Hepatic stellate cell (primary cell): ENCODE data around the gene AUTS2.

Experiments used
- DNase-seq: peaks from one replicate; pipeline ENCODE4 v3.0.0; 2011; ENCODE audit warnings: low spot score

The AUTS2 gene

DNA sequence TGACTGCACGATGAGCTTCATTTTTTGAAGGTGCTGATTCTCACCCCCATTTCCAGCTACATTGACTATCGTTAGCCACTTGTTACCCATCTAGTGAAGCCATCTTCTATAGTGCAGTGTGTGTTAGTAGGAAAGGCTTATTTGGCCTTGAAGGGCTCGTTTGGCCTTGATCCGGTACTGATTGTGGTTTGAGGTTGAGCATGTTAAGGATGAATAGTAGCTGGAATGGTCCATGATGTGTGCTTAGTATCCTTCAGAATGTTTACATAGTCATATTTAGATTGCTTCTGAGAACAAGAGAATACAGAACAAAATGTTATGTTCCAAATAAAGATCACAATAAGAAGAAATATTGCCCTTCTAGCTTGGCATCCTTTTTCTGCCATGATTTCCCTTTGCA lies 591.5 kb downstream of the AUTS2 start:
- DNase-seq = no peak

DNA sequence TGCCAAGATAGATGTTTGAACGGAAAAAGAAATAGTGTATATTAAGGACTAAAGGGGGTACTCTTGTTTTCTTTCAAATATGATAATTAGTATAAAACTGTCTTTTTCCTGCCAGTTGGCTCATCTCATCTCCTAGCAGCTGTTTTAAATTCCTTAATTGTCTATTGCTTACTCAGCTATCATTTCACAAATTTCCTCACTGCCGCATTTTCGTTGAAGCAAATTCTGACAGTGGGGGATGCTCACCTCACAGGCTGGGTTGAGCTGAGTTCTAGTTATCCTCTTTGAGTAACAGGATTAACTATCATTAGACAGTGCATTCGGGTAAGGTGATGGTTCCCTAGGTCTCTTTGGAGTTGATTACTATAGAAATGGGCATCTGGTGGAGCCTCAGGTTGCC lies 592.0 kb downstream of the AUTS2 start:
- no peak for DNase-seq

DNA sequence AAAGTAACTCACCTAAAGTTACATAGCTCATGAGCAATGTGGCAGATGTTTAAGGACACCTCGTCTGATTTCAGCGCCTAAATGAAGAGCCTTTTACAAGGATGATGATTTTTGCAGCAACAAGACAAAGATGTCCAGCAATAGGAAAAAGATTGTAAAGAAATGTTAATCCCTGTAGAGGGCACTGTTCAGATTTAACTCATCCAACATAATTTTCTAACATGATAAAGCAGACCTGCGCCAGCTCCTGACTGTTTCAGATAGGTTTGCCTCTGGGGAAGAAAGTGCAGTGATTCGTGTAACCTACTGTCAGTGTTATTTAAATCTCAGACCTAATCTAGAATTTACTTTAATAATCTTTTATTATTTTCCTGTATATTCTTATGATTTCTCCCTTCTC lies 595.2 kb downstream of the AUTS2 start:
- DNase-seq = no peak

DNA sequence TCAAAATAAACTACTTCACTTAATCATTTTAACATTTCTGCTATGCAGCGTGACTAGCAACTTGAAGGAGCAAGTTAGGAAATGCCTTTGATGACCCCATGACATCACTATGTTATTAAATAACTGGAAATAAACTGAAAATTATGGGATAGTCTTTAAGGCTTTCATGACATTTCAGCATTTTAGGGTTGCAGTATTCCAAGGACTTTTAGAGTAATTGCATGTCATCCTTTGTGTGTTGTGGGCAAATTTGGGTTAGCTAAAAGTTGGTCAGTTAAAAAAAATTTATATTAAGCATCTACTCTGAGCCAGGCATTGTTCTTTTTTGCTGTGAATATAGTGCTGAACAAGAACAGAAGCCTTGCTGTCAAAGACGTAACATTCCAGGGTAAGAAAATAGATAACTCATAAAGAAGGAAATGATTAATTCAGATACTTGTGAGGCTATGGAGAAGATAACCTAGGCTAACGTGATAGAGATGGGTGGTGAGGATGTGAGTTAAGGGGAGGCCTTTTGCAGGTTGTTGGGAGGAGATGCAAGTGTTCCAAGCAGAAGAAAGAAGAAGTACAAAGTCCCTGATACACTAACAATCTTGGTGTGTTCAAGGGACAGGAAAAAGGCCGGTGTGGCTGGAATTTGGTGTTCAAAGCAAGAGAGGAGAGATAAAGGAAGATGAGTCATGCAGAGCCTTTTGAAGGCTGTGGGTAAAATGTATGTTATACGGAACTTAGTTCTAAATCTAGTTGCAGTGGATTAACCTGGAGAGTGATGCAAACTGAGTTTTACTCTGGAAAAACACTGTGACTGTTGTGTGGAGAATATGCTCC lies 610.2 kb downstream of the AUTS2 start:
- DNase-seq = no peak

DNA sequence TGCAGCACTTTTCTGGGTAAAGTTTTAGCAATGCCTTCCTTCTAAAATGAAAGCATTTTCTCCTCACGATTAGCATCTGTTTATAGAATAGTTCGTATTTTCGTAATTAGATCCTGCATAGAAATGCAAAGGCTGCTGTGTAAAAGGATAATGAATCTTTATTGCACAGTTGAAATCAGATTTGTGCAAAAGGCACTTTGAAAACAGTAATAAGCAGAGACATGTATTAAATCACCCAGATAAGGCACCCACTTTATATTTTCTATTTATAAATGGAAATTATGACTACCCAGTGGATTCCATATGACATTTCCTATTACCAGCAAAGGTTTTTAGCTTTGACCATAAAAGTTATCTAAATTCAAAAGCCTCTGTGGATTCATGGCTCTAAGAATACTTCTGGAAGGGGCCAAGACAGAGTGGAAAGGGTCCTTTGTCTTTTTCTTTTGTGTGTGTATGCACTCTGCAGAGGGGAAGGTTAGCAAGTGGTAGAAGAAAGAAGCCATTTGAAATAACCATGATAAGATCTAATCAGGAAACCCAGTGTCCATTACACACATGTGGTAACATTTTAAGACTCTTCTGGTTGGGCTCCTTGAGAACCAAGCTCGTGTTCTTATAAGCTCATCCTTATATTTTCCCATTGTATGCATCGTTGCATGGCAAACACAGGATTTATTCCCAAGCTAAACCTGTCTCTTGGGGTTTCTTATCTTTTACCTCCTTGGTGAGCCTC lies 612.1 kb downstream of the AUTS2 start:
- no peak for DNase-seq

DNA sequence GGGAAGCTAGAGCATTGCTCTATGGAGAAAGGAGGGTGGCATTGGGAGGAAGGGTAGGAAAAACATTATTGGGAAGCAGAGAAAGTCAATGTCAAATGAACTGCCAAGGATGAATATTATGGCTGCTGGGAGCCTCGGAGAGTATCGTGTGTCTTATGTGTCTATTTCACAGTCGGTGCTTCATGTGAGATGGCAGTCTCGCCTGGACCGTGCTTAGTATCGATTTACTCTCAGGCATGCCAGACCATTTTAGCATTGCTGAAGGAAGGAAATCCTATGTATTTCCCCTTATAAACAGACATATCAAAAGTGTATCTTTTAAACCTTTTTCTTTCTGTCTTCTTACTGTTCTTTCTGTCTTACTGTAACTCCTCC lies 612.6 kb downstream of the AUTS2 start:
- no peak for DNase-seq

DNA sequence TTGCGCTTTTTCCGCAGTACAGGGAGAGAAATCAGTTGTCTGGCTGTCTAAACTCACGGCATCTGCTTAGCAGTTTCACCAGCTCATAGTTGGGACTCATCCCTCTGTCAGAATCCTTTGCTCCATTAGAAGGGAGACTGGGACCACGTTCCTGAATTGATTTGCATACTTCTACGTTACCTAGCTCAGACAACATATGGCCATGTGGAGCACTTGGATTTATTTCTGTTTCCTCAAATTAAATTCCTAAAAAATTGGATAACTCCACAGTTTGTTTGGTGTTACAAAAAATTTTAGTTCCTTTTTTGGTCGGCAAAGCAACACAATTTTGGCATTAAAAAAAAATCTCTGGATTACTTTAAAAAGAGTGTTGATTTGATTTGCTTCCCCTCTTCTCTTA lies 614.0 kb downstream of the AUTS2 start:
- no peak for DNase-seq

DNA sequence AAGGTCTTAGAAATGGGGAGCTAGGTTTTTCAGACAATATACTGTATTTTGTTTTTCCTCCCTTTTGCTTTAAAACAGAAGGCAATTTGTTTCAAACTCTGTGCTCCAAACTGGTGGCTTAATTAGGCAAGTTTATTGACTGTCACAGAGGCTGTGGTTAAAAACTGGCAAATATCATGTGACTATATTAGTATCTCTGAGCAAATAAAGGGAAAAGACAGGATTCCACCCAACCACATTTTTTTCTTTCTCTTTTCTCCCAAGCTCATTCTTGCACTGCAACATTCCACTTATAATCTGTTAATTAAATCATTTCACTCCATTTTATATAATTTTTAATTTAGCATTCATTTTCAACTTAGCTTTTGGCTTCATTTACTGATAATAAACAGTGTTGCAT lies 615.8 kb downstream of the AUTS2 start:
- no peak for DNase-seq

DNA sequence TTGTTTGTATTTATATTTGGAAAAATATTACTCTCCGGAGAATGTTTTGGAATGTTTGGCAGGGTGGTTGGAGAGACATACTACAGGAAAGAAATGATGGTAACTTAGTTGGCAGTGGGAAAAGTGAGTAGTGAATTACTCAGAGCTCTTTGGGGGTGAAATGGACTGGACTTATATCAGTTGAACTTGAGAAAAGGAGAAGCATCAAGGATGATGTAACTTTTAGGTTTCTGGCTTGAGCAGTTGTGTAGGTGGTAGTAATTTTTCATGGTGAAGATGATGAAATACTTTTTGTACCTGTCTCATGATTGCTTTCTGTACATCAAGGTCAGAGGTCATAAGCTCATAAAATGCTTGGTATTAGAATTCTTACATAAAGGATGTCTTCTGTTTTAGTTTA lies 617.2 kb downstream of the AUTS2 start:
- no peak for DNase-seq

DNA sequence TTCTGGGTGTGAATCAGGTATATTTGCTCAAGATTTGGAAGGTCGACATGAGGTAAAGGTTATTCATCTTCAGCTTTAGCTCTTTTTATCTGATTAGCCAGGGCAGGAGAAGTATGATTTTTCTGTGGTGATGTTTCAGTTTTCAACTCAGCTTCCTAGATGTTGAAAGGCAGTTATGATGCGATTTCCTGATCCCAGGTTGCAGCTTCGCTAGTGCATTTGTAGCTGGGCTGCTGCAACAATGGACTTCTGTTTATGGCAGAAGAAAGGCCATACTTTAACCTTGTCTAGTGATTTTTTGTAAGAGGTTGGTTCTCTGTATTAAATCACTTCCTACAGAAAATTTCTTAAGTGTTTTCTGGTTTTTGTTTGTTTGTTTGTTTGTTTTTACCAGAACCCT lies 619.3 kb downstream of the AUTS2 start:
- DNase-seq = no peak

DNA sequence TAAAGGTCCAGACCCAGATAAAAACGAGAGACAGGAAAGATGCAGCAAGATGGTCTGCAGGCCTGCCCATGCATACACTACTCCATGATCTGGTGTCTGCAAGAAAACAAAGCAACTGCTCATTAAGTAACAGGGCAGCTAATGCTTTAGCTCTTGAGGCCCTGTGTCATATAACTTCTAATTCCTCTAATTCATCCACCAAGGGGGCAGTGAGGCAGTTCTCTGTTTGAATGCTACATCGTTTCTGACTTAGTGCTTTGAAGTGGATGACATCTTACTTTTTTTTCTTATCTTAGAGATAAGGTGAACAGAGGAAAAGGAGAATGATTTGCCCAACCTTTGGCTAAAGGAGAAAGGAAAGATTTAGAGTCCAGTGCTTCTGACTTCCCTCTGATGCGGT lies 619.7 kb downstream of the AUTS2 start:
- DNase-seq = no peak

DNA sequence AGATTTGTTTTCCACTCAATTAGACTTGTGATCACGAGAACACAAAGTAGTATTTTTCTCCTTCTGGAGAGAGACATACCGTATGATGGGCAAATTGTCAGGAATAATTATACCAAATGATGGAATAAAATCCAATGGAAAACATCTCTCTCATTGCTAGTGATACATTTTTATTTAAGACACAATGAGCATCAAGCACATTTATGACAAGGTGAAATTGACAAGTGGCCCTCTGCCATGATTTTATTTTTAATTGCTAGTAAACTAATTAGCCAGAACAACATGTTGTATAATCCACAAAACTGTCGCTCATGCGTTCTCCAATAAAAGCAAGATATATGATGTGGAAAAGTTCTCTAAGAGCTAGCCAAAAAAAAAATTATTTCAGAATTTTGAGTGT lies 620.8 kb downstream of the AUTS2 start:
- DNase-seq = no peak

DNA sequence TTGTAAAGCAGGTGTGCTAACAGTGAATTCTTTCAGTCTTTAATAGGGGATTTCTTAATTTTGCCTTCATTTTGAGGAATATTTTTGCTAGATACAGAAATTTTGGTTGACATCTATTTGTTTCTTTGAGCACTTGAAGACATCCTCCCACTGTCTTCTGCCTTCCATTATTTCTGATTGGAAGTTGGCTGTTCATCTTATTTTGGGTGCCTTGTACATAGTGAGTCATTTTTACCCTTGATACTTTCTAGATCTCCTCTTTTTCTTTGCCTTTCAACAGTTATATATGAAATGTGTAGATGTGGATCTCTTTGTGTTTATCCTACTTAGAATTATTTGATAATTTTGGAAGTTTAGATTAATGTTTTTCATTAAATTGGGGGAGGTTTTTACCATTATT lies 631.0 kb downstream of the AUTS2 start:
- no peak for DNase-seq

DNA sequence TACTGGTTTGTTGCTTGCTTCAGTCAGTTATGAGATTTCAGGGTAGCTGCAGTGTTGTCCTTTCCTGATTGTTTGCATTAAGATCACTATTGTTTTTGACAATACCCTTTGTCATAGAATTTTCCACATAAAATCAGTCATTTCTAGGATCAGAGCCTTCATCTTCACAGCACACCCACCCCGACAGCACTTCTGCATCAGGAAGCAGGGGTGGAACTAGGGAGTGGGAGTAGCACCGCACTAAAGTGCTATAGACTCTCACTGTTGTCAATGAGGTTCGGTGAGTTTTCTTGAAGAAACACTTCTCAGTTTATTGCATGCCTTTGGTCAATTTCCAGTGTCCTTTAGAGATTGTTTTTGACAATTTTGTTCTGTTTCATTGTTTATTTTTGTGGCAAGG lies 632.5 kb downstream of the AUTS2 start:
- no peak for DNase-seq

DNA sequence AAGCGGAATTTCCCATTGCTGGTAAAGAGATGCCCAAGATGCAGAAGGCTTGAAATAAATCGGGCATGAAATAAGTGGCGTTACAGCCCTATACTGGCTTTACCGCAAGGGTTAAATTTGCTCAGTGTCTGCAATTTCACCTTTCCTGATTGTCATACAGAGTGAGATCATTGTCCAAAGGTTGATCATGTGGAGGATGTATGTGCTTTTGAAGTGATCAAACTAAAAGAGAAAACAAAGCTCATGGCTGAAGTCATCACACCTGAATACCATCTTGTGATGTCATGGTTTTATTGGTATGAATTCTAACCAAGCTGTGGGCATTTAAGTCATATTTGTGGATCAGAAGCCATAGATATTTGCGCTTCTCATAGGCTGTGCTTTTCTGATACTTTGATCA lies 635.5 kb downstream of the AUTS2 start:
- DNase-seq = no peak

DNA sequence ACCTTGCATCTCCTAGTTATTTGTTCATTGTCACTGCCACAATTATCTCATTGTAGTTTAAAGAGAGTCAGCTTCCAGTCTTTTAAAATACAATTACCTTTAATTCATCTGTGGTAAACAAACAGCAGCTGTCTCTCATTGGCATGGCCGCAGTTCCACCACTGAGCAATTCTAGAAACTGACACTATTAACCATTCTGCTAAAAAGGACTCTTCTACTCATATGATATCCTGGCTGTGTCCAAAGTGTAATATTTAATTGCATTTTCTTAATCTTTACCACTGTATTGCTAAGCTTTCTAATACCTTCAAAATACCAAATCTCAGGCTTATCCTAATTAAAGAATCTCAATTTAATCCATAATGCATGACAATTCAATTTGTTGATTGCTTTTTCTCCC lies 639.0 kb downstream of the AUTS2 start:
- no peak for DNase-seq

DNA sequence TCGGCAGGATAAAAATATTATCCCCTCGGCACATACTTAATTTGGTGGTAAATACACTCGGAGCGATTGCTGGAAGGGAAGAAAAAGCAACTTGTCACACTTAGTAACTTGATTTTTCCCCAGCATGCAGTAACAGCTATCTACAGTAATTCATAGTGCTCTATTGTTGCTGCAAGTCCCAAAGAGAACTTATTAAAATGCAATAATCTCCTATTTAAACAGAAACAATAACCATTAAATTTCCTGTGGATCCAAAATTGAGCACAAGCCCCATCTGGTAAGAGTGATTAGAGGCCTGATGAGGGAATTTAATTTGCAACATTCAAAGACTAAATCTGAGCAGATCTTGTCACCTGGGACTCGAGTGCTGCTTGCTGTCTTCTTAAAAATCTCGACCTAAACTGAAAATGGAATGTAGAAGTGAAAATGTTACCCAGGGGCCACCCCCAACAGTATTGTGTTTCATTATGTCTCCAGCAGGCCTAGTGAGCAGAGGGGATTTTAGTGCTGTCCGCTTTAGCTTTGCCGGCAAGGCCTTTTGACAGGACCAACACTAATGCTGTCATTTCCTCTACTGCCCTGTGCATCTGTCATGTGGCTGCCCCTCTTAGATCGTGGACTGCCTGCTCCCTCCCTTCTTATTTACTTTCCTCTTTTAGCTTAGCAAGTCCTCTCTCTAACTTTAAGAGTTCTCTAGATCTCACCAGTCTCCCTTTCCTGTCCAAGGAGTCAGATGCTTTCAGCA lies 639.7 kb downstream of the AUTS2 start:
- DNase-seq = no peak

DNA sequence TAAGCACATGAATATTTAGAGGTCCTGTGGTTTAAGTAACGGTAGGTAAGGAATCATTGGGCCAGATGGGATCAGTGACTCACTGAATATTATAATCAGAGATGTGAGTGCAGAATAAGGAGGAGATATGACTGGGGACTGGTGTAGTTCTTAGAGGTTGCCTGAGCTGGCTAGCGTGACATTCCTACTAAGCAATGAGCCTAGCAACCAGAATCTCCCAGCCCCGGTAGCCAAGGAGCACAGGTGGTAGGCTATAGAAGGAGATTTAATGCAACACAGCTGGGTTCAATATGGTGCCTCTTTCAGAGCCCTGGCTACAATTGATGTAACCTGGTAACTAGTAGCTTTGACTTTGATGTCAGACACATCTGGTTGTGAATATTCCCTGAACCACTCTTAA lies 641.6 kb downstream of the AUTS2 start:
- DNase-seq = no peak

DNA sequence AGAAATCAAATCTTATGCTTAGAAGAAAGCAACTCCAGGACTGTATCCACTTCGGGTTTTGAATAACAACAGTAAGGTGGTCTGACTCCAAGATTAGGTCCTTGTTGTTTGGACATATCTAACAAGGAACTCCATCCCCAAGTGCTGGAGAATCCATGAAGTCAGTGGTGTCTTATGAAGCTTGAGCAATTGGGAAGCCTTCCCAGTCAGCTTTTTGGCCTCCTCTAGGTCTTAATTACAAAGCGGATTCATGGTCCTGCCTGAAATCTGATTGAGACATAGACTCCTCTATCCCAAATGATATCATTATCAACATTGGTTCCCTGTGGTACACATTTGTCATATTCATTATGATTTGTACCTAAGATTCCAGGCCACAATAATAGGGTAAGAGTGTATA lies 642.6 kb downstream of the AUTS2 start:
- no peak for DNase-seq

DNA sequence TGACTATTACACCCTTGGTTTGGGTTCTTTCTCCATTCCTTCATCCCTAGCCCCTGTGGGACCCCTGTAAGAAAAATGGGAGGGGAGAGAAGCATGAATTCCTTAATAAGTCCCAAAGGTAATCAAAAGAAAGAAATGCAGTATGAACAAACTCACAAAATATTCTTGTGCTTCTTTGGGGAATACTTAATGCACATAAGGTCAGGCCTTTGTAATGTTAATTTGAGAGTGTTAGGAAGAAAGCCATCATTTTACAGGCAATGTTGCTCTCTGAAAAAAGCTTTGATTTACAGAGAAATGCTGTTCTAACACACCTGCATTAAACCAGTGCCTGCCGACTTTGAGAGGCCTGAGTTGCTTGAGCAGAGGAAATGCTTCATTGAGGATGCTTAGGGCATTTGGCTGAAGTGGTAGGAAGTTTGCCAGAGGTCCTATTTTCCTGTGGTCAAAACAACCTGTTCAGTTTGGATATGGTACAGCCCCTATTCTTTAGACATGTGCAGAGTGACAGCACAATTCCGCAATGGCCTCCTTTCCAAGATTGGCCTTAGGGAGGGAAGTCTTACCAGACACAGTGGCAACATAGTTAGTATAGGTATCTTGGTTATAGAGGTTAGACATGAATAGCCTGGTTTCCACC lies 643.4 kb downstream of the AUTS2 start:
- no peak for DNase-seq

DNA sequence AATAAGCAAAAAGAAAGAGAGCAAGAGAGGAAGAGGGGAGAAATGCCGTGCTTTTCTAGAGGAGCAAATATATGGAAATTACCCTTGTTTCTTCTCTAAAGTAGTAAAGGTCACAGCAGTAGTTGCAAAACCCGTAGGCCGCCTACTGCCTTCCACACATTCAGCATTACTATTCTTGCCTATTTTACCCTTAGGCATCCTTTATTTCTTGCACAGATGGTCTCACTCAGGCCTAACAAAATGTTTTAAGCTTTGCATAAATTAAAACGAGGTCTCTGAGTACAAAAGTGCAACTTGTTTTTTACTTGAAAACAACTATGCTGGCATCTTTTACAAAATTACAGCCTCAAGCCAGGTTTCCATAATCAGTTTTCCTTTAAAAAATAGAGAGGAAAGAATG lies 644.6 kb downstream of the AUTS2 start:
- DNase-seq = no peak

DNA sequence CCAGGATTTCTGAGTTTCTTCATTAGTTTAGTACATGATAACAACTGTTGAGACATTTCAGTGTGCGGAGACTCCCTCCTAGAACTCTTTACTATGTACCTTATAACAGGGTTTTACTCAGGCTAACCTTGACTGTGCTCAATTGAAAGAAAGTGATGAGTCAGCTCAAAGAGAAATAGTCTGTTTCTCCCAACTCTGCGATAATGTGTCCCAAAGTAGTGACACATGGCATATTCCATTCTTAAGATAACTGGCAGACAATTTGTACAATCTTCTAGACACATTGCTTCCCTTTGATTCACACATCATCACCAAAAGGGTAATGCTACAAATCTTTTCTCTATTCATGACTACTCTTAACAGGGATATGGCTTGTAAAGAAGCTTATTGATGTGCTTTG lies 645.2 kb downstream of the AUTS2 start:
- DNase-seq = no peak

DNA sequence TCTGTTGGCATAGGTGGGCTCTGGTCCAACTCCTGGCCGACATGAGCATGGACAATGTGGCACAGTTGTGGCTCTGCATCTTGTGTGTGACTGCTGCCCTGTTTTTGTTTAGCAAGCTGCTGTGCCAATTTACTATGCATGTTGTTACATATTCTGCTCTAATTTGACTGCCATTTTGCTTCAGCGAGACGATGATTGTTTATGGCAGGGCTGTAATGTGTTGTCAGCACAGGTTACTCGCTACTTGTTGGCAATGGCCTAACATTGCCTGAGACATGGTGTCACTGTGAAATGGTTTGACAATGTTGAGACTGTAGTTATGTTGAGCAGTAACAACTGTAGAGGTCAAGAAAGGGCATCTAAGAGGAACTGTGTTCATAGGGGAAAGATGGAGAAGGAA lies 659.6 kb downstream of the AUTS2 start:
- DNase-seq = no peak
